Endothelial cell of umbilical vein (primary cell): ENCODE data around the gene TNIK. TPM values are rescaled to one million over a fixed set of nuclear protein-coding genes. Genes with fewer than 3 reads are reported as not detected.

Experiments used
- BruUV-seq: library from RNA; stranded (reverse); fragments of 400-500 nt; replicated peaks from 2 replicates; lab custom pipeline; 2021; lab: Mats Ljungman, UMichigan
- CTCF ChIA-PET: fragments of 300-600, 350-600 bp; sonication (Branson Sonifier 250); formaldehyde crosslinking; loops from one replicate; lab custom pipeline; 2021; ENCODE audit warnings: antibody characterized with exemption, inconsistent platforms; lab: Charles Lee
- POLR2A ChIA-PET: fragments of 300-600, 350-600 bp; sonication (Branson Sonifier 250); formaldehyde crosslinking; loops from one replicate; lab custom pipeline; 2021; ENCODE audit warnings: antibody characterized with exemption, inconsistent platforms; lab: Charles Lee
- DNase-seq: peaks from one replicate; pipeline ENCODE4 v3.0.0-alpha.2; 2011; ENCODE audit warnings: low read depth, low spot score
- FAIRE-seq: peaks from 2 replicates; lab custom pipeline; 2011; peaks lifted over from hg19 to GRCh38; lab: Jason Lieb, UNC
- H2AFZ ChIP-seq: 2 replicates; pipeline ENCODE4 v1.6.0; 2012; ENCODE audit warnings: low read depth, low read length, control low read depth, inconsistent platforms
- H3K27ac ChIP-seq: 2 replicates; pipeline ENCODE4 v1.5.1; 2011; ENCODE audit warnings: low read depth, mild to moderate bottlenecking, control low read depth, low read length, moderate library complexity; ENCODE audit not compliant: insufficient read depth
- H3K27me3 ChIP-seq, 2 experiments: 2 replicates each; pipeline versions ENCODE4 v1.6.0 to v1.6.1; 2011; ENCODE audit warnings: low read length in 2 of 2, mixed read lengths in 1 of 2; ENCODE audit not compliant: control insufficient read depth in 2 of 2, insufficient read depth in 2 of 2
- H3K36me3 ChIP-seq, 2 experiments: 2 replicates in 1 of 2; 3 replicates in 1 of 2; pipeline ENCODE4 v1.5.1; 2011; ENCODE audit warnings: low read length in 2 of 2, mild to moderate bottlenecking in 1 of 2, moderate library complexity in 1 of 2; ENCODE audit not compliant: control insufficient read depth in 2 of 2, insufficient read depth in 2 of 2; ENCODE audit errors: extremely low read depth in 1 of 2
- H3K4me1 ChIP-seq: 3 replicates; pipeline ENCODE4 v1.5.1; 2011; ENCODE audit warnings: mild to moderate bottlenecking, low read length; ENCODE audit not compliant: control insufficient read depth, insufficient read depth; ENCODE audit errors: extremely low read depth
- H3K4me2 ChIP-seq: 2 replicates; pipeline ENCODE4 v1.6.1; 2011; ENCODE audit warnings: low read length, control low read depth, mixed read lengths; ENCODE audit not compliant: insufficient read depth
- H3K4me3 ChIP-seq, 3 experiments: fragments of 200-600 bp in 1 of 3; sonication (generic), shearing (Covaris generic) in 1 of 3; replicated peaks in 1 of 3; 2 replicates each; pipeline ENCODE4 v1.5.1; 2011 to 2016; ENCODE audit warnings: control low read depth in 3 of 3, low read length in 3 of 3, mild to moderate bottlenecking in 2 of 3, inconsistent platforms in 1 of 3, low read depth in 1 of 3, moderate library complexity in 1 of 3; ENCODE audit not compliant: insufficient read depth in 1 of 3
- H3K79me2 ChIP-seq: 2 replicates; pipeline ENCODE4 v1.6.0; 2012; ENCODE audit warnings: low read length, inconsistent platforms; ENCODE audit not compliant: control insufficient read depth, insufficient read depth
- H3K9ac ChIP-seq: replicated peaks from 2 replicates; pipeline ENCODE3; 2011; ENCODE audit warnings: low read length, control low read depth; ENCODE audit not compliant: insufficient read depth; ENCODE audit errors: extremely low read depth
- H3K9me1 ChIP-seq: replicated peaks from 3 replicates; pipeline ENCODE4 v1.6.0; 2011; ENCODE audit warnings: mild to moderate bottlenecking, low read length; ENCODE audit not compliant: control insufficient read depth, insufficient read depth; ENCODE audit errors: extremely low read depth
- H3K9me3 ChIP-seq: replicated peaks from 2 replicates; pipeline ENCODE4 v1.5.1; 2012; ENCODE audit warnings: low read length, inconsistent platforms; ENCODE audit not compliant: control insufficient read depth, insufficient read depth
- H4K20me1 ChIP-seq: replicated peaks from 2 replicates; pipeline ENCODE3; 2011; ENCODE audit warnings: mild to moderate bottlenecking, low read length; ENCODE audit not compliant: control insufficient read depth, insufficient read depth; ENCODE audit errors: extremely low read depth
- FOS ChIP-seq: IDR thresholded peaks from 2 replicates; pipeline ENCODE4 v1.6.1; 2011; ENCODE audit warnings: mild to moderate bottlenecking, low read length, moderate library complexity, borderline replicate concordance; ENCODE audit not compliant: insufficient read depth
- JUN ChIP-seq: IDR thresholded peaks from 2 replicates; pipeline ENCODE4 v1.6.1; 2011; ENCODE audit warnings: borderline replicate concordance, low read depth; ENCODE audit not compliant: insufficient read length, insufficient read depth
- MYC ChIP-seq: IDR thresholded peaks from one replicate; pipeline ENCODE4 v1.6.1; 2011; ENCODE audit warnings: mild to moderate bottlenecking, low read depth, low read length
- POLR2A ChIP-seq: IDR thresholded peaks from 2 replicates; pipeline ENCODE4 v1.6.1; 2012; ENCODE audit warnings: low read depth, mild to moderate bottlenecking, control low read depth, low read length
- POLR2AphosphoS5 ChIP-seq: IDR thresholded peaks from 2 replicates; pipeline ENCODE4 v1.6.1; 2012; ENCODE audit warnings: low read depth, mild to moderate bottlenecking, control low read depth, low read length, moderate library complexity; ENCODE audit not compliant: insufficient read depth
- dilution Hi-C: fragments of 300-500 bp; cut with MboI; formaldehyde crosslinking; loops from one replicate; pipeline ENCODE4 v1.15.0; 2019; ENCODE audit warnings: low sequenced_read_pairs; ENCODE audit not compliant: extremely low pct_ligation_motif_present
- intact Hi-C: fragments of 100-400 bp; cut with micrococcal nuclease; formaldehyde crosslinking; loops from one replicate; pipeline ENCODE4 v1.10.0; 2022
- polyA plus RNA-seq, 4 experiments: library from polyadenylated mRNA; depleted of rRNA in 3 of 4; stranded (reverse) in 3 of 4; unstranded in 1 of 4; fragments of >200 nt; gene quantifications; 2 replicates each; pipeline versions ENCODE4 v1.2.1 to v1.2.3, GENCODE V29; 2011 to 2012; ENCODE audit warnings: missing spikeins in 1 of 4
- total RNA-seq: library from RNA; stranded (reverse); gene quantifications from 2 replicates; pipeline ENCODE4 v1.2.3, GENCODE V29; 2021
- TF ChIP-seq, protein P1 (sequence below): IDR thresholded peaks from 2 replicates; pipeline ENCODE4 v1.6.1; 2011; ENCODE audit not compliant: insufficient read depth, insufficient read length

The TNIK gene
- total and polyA plus RNA-seq, 2 donors (not counting 3 experiments of a cell fraction or from before 2014, with no cell fraction given): 10.9 to 39.7 TPM

DNA sequence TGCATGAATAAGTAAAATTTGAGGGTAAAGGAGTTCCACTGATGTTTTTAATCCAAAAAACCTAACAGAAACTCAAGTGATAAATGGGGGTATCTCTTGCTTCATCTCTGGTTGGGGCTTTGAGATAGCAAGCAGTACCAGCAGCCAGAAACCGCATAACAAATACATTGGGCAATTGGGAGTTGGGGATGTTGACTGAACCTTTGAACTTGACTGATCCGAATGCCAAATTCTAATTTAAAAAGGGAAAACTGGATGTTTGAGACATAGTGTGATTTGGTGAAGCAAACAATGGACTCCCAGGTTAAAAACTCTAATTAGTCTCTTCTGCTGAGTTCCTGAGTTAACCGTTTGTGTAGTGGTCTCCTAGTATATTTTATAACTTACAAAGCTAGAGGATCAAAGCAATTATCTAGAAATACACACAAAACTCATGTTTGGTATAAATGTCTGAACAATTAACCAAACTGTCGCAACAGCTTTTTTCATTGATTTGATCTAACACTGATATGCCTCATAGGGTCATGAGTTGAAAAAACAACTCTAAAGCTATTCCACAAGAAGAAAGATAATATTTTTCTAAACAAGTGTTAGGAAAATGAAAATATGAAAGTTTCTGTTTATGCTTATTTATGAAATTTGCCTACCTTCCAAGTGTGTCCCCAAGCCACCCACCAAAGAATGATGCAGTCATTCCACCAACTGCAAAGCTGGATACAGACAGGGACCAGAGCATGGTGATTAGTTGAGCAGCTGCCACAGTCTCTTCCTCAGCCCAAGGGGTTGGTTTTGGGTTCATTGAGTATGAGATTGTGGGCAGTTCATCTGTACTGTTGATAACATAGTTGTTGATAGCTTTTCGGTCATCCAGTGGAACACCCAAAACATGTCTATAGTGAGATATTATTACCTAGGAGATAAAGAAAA lies 446.1 kb downstream of the TNIK start:
- Histone ChIP-seq H3K9ac (no peak overlapping the region), H2AFZ (no peak overlapping the region), H3K36me3 (no peaks in the 10 kb centered on the region), H3K9me3 (no peaks in the 10 kb centered on the region), H3K4me2 (no peak overlapping the region), H3K4me3 (no peak overlapping the region), H3K27me3 (peaks cover 0 to 4% of the 10 kb centered on the region in 2 experiments), H3K4me1 (no peaks in the 10 kb centered on the region), H4K20me1 (no peaks in the 10 kb centered on the region), H3K9me1 (no peaks in the 10 kb centered on the region), H3K27ac (no peak overlapping the region), H3K79me2 (no peaks in the 10 kb centered on the region)
- dilution Hi-C loops (no loop called here), intact Hi-C loops (no loop called here)
- POLR2A ChIA-PET: no interaction called here
- no peak for TF ChIP-seq FOS
- TF ChIP-seq MYC: no peak
- TF ChIP-seq JUN: no peak
- TF ChIP-seq POLR2AphosphoS5: no peak
- TF ChIP-seq, protein P1, sequence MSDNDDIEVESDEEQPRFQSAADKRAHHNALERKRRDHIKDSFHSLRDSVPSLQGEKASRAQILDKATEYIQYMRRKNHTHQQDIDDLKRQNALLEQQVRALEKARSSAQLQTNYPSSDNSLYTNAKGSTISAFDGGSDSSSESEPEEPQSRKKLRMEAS: no peak
- no peak for TF ChIP-seq POLR2A
- FAIRE-seq (no peak), DNase-seq (no peak)
- CTCF ChIA-PET: interaction anchor here (0.7 to 1.5 kb wide), 3 partner anchors 9 to 13 kb away, joined by 3 to 5 read pairs (median 4); partner anchors contain the start of gene SLC2A2
- BruUV-seq: no TSS peak
